HG03175 (cell line): Measurements from ENCODE around the gene ASIC3.
"Not testable (repeated sequence)": the region's sequence is repeated elsewhere in the genome, so short reads cannot be mapped to it uniquely, and the experiment has no call there.

Experiments
- ATAC-seq: cut with Tn5 transposase; IDR thresholded peaks from one replicate; pipeline ENCODE4 v1.9.1; 2021; ENCODE audit warnings: mild to moderate bottlenecking, moderate library complexity; ENCODE audit not compliant: unreplicated experiment

The ASIC3 gene

DNA sequence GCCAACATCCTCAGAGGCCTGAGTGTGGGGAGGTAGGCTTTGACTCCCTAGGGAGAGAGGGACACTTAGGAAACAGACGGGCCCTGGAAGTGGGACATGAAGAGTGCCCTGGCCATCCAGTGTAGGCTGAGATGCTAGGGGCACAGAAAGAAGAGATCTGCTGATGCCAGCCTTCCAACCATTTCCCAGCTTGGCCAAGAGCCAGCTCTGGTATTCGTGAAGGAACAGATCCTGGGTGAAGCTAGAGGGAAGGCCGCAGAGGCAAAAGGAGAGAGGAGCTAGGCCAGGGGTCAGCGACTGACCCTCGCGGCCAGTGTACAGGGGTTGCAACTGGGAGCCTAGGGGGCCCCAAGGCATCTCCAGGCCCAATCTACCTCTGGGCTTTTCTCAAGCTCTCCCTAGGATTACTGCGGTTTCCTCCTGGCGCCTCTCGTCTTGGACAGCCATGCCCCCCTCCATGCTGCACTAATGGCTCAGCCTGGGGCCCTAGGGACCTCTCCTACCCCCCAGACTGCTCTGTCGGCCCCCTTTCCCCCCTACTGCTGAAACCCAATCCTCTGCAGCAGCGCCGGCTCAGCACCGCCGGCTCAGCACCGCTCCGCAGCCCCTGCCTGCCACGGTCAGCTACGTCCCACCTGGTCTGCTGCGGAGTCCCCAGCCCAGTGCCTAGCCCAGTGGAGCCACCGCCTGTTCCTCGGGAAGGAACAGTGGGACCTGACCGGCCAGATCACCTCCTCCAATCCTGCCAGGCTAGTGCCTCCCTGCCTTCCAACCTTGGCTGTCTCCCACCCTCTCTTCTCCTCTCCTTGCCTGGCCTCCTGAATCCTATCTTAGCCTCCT, at the start of gene ASIC3:
Gene ASIC3, plus strand, starts transcription at position 556 of the 840 bp plus-strand sequence. CDS start 355 bp downstream, outside the sequence.
- no peak for ATAC-seq

DNA sequence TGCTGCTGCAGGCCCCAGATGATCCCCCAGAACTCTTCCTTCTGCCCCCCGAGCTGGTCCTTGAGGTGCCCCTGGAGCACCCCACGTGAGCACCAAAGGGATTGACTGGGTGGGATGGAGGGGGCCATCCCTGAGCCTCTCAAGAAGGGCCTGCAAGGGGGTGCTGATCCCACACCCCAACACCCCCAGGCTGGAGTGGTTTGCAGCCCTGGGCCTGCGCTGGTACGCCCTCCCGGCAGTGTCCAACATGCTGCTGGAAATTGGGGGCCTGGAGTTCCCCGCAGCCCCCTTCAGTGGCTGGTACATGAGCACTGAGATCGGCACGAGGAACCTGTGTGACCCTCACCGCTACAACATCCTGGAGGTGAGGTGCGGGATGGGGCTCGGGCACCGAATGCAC, 49.3 kb upstream of the ASIC3 start:
- no peak for ATAC-seq

DNA sequence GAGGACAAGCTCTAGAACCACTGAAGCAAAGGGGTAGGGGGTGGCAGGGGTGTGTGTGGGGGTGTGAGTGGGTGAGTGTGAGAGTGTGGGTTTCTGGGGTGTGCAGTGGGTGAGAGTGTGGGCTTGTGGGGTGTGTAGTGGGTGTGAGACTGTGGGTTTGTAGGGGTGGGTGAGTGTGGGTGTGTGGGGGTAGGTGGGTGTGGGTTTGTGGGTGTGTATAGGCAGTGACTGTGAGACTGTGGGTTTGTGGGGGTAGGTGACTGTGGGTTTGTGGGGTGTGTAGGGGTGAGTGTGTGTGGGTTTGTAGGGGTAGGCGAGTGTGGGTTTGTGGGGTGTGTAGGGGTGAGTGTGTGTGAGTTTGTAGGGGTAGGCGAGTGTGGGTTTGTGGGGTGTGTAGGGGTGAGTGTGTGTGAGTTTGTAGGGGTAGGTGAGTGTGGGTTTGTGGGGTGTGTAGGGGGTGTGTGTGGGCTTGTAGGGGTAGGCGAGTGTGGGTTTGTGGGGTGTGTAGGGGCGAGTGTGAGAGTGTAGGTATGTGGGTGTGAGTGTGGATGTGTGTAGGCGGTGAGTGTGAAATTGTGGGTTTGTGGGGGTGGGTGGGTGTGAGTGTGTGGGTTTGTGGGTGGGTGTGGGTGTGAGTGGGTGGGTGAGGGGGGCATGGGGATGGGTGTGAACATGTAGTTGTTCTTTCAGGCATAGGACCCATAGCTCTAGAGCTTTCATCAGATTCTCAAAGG, 48.7 kb upstream of the ASIC3 start:
- no peak for ATAC-seq

DNA sequence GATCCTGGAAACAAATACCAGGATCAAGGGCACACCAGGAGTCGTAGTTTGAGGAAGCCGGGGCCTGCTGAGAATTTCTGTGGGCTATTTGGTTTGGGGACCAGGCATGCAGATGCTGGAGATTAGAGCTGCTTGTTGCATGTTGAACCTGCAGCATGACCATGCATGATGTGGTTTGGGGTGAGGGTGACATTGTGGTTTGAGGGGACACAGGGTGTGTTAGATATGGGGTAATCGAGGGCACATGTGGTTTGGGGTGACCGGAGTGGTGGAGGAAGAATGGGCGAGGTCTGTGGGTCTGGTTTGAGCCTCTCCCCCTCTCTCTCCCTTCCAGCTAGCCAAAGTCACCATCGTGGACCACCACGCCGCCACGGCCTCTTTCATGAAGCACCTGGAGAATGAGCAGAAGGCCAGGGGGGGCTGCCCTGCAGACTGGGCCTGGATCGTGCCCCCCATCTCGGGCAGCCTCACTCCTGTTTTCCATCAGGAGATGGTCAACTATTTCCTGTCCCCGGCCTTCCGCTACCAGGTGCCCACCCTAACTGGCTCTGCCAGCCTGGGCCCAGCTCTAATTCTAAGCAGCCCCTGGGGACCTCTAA, 47.3 kb upstream of the ASIC3 start:
- ATAC-seq = no peak

- no peak for ATAC-seq
These were observed 46.8 kb upstream of the ASIC3 start for GRCh38 chr7:151001546-151001945.

DNA sequence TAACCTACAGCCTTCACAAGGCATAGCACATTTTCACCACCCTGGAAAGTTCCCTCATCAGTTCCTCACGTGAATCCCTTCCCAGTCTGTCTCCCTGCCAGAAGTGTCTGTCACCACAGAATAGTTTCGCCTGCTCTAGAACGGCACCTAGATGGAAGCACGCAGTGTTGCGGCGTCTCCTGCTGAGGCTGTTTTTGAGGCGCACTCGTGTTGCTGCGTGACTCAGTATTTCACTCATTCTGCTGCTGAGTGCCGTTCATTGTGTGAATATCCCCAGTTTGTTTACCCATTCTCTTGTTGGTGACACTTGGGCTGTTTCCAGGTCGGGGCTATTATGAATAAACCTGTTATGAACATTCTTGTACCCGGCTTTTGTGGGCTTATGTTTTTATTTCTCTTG, 44.8 kb upstream of the ASIC3 start:
- ATAC-seq = no peak

GRCh38 chr7:151005566-151005965, 42.8 kb upstream of the ASIC3 start:
- ATAC-seq = no peak

- ATAC-seq = no peak
These were observed 41.6 kb upstream of the ASIC3 start for GRCh38 chr7:151006590-151007300.

- ATAC-seq = no peak
These were observed 40.8 kb upstream of the ASIC3 start for GRCh38 chr7:151007469-151007898.

DNA sequence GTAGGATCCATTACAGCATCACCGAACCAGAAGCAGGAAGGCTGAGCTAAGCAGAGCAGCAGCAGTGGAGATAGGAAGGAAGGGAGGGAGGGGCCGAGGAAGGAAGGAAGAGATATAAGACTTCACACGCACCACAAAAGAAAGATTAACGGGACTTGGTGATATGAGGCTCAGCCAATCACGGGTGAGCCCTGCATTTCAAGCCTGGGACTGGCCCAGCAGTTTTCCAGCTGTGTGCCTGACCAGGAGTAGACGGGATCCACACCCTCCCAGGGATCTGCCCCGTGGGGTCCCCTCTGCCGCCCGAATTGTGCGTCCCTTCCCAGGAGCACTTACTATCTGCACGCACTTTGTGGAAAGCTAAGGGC, 40.2 kb upstream of the ASIC3 start:
- no peak for ATAC-seq

GRCh38 chr7:151008511-151009323, 39.6 kb upstream of the ASIC3 start:
- no peak for ATAC-seq

DNA sequence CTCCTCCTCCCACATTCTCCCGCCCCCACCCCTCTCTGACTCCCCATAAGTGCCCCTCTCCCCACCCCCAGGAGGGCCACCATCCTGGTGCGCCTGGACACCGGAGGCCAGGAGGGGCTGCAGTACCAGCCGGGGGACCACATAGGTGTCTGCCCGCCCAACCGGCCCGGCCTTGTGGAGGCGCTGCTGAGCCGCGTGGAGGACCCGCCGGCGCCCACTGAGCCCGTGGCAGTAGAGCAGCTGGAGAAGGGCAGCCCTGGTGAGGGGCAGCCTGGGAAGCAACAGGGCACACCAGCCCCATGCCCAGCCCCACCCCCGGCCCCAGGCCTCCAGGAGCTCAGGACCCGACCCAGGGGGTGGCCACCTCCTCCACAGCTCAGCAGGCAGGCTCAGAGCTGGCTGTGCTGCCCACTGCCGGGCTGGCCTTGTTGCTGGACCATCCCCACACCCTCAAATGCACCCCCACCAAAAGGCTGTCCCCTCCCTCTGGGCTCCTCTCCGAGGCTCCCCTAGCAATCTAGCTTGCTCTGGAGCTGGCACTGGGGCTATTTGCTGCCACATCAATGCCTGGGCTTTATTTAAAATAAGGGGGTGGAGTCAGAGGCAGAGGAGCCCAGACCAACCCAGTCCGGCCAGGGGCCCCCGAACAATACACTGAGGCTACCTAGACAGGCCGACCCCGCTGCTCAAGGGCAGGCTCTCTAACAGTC, 38.8 kb upstream of the ASIC3 start:
- no peak for ATAC-seq

GRCh38 chr7:151010037-151010306, 38.4 kb upstream of the ASIC3 start:
- no peak for ATAC-seq

GRCh38 chr7:151010307-151011096, 37.8 kb upstream of the ASIC3 start:
- no peak for ATAC-seq

- ATAC-seq = no peak
These were observed 37.3 kb upstream of the ASIC3 start for GRCh38 chr7:151011097-151011409.

GRCh38 chr7:151011616-151012015, 36.7 kb upstream of the ASIC3 start:
- not testable (repeated sequence) for ATAC-seq

DNA sequence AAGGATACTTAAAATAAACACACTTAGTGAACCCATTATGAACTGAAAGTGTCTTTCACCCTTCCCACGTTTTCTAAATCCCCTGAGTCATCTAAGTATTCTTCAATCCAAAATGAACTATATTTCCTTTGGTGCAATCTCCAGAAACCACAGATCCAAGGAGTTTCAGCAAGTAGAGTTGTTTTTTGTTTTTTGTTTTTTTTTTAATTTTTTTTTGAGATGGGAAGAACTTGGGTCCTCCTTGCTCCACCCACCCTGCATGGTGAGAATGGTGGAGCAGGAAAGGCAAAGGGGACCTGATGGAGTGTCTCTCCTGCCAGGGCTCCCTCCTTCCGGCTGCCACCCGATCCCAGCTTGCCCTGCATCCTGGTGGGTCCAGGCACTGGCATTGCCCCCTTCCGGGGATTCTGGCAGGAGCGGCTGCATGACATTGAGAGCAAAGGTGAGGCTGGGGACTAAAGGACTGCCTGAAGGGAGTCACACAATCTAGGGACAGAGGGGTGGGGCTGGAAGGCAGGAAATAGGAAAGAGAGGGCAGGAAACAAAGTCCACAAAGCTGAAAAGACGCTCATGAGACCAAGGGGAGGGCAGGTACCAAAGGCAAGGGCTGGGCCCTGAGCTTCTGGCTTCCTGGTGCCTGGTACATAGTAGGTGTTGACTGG, 36.2 kb upstream of the ASIC3 start:
- ATAC-seq = no peak

GRCh38 chr7:151012911-151013347, 35.4 kb upstream of the ASIC3 start:
- no peak for ATAC-seq

DNA sequence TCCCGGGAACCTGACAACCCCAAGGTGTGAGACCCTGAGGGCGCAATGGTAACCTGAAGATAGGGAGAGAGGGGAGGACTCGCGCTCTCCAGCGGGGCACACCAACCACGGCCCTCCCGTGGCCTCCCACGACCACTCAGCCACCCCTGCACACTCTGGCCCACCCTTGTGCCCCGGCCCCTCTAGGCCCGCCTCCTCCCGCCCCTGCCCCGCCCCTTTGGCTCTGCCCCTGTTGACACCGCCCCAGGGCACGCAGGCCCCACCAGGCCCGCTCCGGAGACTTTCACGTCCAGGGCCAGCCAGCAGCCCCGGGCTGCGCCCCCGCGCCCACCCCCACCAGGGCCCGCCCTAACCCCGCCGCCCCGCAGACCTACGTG, 35.0 kb upstream of the ASIC3 start:
- ATAC-seq = no peak
